SK-N-SH (cell line): ENCODE measurements around the gene CEP131. TPM values are rescaled to one million over a fixed set of nuclear protein-coding genes. Genes with fewer than 3 reads are reported as not detected.

Experiments used
- CTCF ChIA-PET: fragments of 300-600, 350-600 bp; formaldehyde crosslinking; extraction: SDS; loops from one replicate; lab custom pipeline; 2021; lab: Yijun Ruan, JAX
- POLR2A ChIA-PET: fragments of 350-600 bp; sonication (Branson Sonifier 250); formaldehyde crosslinking; extraction: SDS; loops from one replicate; lab custom pipeline; 2020; ENCODE audit warnings: antibody characterized with exemption, inconsistent platforms; lab: Yijun Ruan, JAX
- DNase-seq: peaks from one replicate; pipeline ENCODE4 v3.0.0; 2012
- H2AFZ ChIP-seq: fragments of 200-600 bp; sonication (generic); 2 replicates; pipeline ENCODE4 v1.8.1; 2016; ENCODE audit warnings: antibody characterized with exemption, mild to moderate bottlenecking, low read depth
- H3F3A ChIP-seq: fragments of 200-600 bp; sonication (generic); replicated peaks from 2 replicates; pipeline ENCODE3; 2016; ENCODE audit warnings: antibody characterized with exemption, mild to moderate bottlenecking; ENCODE audit not compliant: insufficient read depth
- H3K27ac ChIP-seq, 2 experiments: fragments of 200-500 bp in 1 of 2; fragments of 200-600 bp in 1 of 2; sonication (Bioruptor generic) in 1 of 2; sonication (generic), shearing (Covaris generic) in 1 of 2; 2 replicates each; pipeline versions ENCODE4 v1.5.1 to v1.6.1; 2014 to 2016; ENCODE audit warnings: low read depth in 2 of 2, inconsistent platforms in 1 of 2, low read length in 1 of 2, mild to moderate bottlenecking in 1 of 2, mixed read lengths in 1 of 2
- H3K27me3 ChIP-seq: fragments of 200-600 bp; sonication (generic), shearing (Covaris generic); 2 replicates; pipeline ENCODE4 v1.6.1; 2016; ENCODE audit warnings: mixed run types; ENCODE audit not compliant: insufficient read depth
- H3K36me3 ChIP-seq, 2 experiments: fragments of 200-500 bp in 1 of 2; fragments of 200-600 bp in 1 of 2; sonication (Bioruptor generic) in 1 of 2; sonication (generic) in 1 of 2; replicated peaks in 1 of 2; 2 replicates each; pipeline versions ENCODE3 to v1.5.1; 2014 to 2016; ENCODE audit warnings: low read length in 1 of 2, mild to moderate bottlenecking in 1 of 2; ENCODE audit not compliant: insufficient read depth in 2 of 2, control insufficient read depth in 1 of 2
- H3K4me1 ChIP-seq, 2 experiments: fragments of 200-500 bp in 1 of 2; fragments of 200-600 bp in 1 of 2; sonication (Bioruptor generic) in 1 of 2; sonication (generic), shearing (Covaris generic) in 1 of 2; 2 replicates each; pipeline versions ENCODE4 v1.5.1 to v1.6.1; 2014 to 2016; ENCODE audit warnings: low read depth in 1 of 2, low read length in 1 of 2, mixed run types in 1 of 2; ENCODE audit not compliant: insufficient read depth in 2 of 2, control insufficient read depth in 1 of 2
- H3K4me2 ChIP-seq: fragments of 200-600 bp; sonication (generic), shearing (Covaris generic); 2 replicates; pipeline ENCODE4 v1.6.1; 2017; ENCODE audit warnings: mixed run types
- H3K4me3 ChIP-seq, 2 experiments: fragments of 200-500 bp in 1 of 2; fragments of 200-600 bp in 1 of 2; sonication (Bioruptor generic) in 1 of 2; sonication (generic), shearing (Covaris generic) in 1 of 2; 2 replicates each; pipeline versions ENCODE4 v1.5.1 to v1.8.1; 2014 to 2016; ENCODE audit warnings: low read depth in 2 of 2, inconsistent platforms in 1 of 2, low read length in 1 of 2, mild to moderate bottlenecking in 1 of 2, mixed read lengths in 1 of 2, moderate library complexity in 1 of 2
- H3K79me2 ChIP-seq: fragments of 200-600 bp; sonication (generic); 2 replicates; pipeline ENCODE4 v1.8.1; 2017; ENCODE audit warnings: mild to moderate bottlenecking; ENCODE audit not compliant: insufficient read depth
- H3K9ac ChIP-seq: fragments of 200-600 bp; sonication (generic); 2 replicates; pipeline ENCODE4 v1.6.1; 2017; ENCODE audit warnings: mixed run types
- H3K9me2 ChIP-seq: fragments of 200-600 bp; sonication (generic); 2 replicates; pipeline ENCODE4 v1.6.1; 2017; ENCODE audit warnings: mixed run types
- H3K9me3 ChIP-seq: fragments of 200-600 bp; sonication (generic); 2 replicates; pipeline ENCODE4 v1.6.1; 2017; ENCODE audit warnings: mixed run types, mild to moderate bottlenecking, moderate library complexity
- H4K20me1 ChIP-seq: fragments of 200-600 bp; sonication (generic); 2 replicates; pipeline ENCODE4 v1.6.1; 2017; ENCODE audit warnings: mild to moderate bottlenecking, mixed run types; ENCODE audit not compliant: insufficient read depth
- CHD2 ChIP-seq: fragments of 150-350 bp; IDR thresholded peaks from 2 replicates; pipeline ENCODE4 v1.6.1; 2018; ENCODE audit warnings: low read length; ENCODE audit not compliant: partially characterized antibody
- EP300 ChIP-seq, 2 experiments: IDR thresholded peaks; 2 replicates each; pipeline versions ENCODE4 v1.4.0 to v1.6.1; 2012; ENCODE audit warnings: borderline replicate concordance in 1 of 2, low read depth in 1 of 2, low read length in 1 of 2
- NRF1 ChIP-seq: IDR thresholded peaks from 2 replicates; pipeline ENCODE4 v1.6.1; 2012; ENCODE audit warnings: low read depth, mild to moderate bottlenecking, low read length
- RCOR1 ChIP-seq: fragments of 150-350 bp; IDR thresholded peaks from 2 replicates; pipeline ENCODE4 v1.6.1; 2017; ENCODE audit warnings: antibody characterized with exemption, low read length
- RXRA ChIP-seq: IDR thresholded peaks from 2 replicates; pipeline ENCODE4 v1.4.0; 2012; ENCODE audit warnings: low read depth, mild to moderate bottlenecking, borderline replicate concordance
- SMC3 ChIP-seq: IDR thresholded peaks from 2 replicates; pipeline ENCODE4 v1.6.1; 2012; ENCODE audit warnings: low read depth, low read length, improper control_type of control experiment
- TEAD4 ChIP-seq: IDR thresholded peaks from 2 replicates; pipeline ENCODE4 v1.4.0; 2012; ENCODE audit warnings: mild to moderate bottlenecking, borderline replicate concordance; ENCODE audit not compliant: insufficient read depth
- WGBS: methylation state at CpG from one replicate; pipeline ENCODE4 v1.1.6; 2017; ENCODE audit warnings: low lambda C conversion rate; 5-methylcytosine and 5-hydroxymethylcytosine counted together
- polyA plus RNA-seq, 3 experiments: library from polyadenylated mRNA; depleted of rRNA; stranded (reverse); fragments of >200 nt; gene quantifications; 2 replicates each; pipeline ENCODE4 v1.2.3, GENCODE V29; 2012
- TF ChIP-seq, protein P1 (sequence below): fragments of 200-600 bp; sonication (generic); IDR thresholded peaks from 2 replicates; pipeline ENCODE4 v1.6.1; 2017; ENCODE audit warnings: antibody characterized with exemption, mild to moderate bottlenecking, moderate library complexity
- TF ChIP-seq, protein P2 (sequence below): IDR thresholded peaks from 2 replicates; pipeline ENCODE4 v1.6.1; 2012; ENCODE audit warnings: mild to moderate bottlenecking, low read depth, low read length, moderate library complexity
- TF ChIP-seq, protein P3 (sequence below): IDR thresholded peaks from 2 replicates; pipeline ENCODE4 v1.4.0; 2012; ENCODE audit warnings: low read depth, borderline replicate concordance
- TF ChIP-seq, protein P4 (sequence below): IDR thresholded peaks from 2 replicates; pipeline ENCODE4 v1.4.0; 2012; ENCODE audit warnings: low read depth, borderline replicate concordance
- TF ChIP-seq, protein P5 (sequence below): fragments of 150-350 bp; IDR thresholded peaks from 2 replicates; pipeline ENCODE4 v1.6.1; 2017; ENCODE audit warnings: antibody characterized with exemption, low read length, low read depth, borderline replicate concordance

Gene CEP131
- polyA plus RNA-seq, 1 of the 3 experiments (the other 2 are of a cell fraction) = 34.8 TPM

DNA sequence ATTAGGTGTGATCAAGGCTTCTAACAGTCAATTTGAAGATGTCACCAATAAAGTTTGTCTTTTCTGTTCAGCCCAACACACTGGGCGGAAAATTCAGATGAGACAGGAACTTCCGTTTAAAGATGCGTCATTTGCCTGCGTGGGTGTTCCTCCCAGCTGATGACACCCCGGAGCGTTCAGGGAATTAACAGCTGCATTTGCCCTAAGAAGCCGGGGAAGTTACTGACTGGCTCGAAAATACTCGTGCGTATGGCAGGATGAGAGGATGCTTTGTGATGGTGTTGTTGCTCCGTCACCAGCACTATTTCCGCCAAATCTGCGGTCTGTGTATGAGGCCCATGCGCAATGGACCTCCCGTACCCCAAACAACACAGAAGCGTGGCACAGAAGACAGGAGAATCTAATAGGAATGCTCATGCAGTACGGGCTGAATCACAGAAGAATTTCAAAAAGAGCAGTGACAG is 69.4 kb downstream of the CEP131 start:
- no peaks in the 10 kb centered on the region; the same call in 1 of the 2 replicates for H3K27me3 ChIP-seq
- H3K9ac ChIP-seq = no peak overlapping the region
- H3K9me2 ChIP-seq = no peaks in the 10 kb centered on the region
- no peaks in the 10 kb centered on the region for H3K79me2 ChIP-seq
- no peaks in the 10 kb centered on the region for H3K4me1 ChIP-seq
- no peaks in the 10 kb centered on the region for H3K9me3 ChIP-seq
- H2AFZ ChIP-seq = no peak overlapping the region
- H3F3A ChIP-seq = no peaks in the 10 kb centered on the region
- CTCF ChIA-PET = interaction anchor here (0.6 to 6.8 kb wide), 5 partner anchors 10 to 131 kb away, joined by 3 to 61 read pairs (median 5); no protein-coding TSS in a partner anchor
- WGBS = 81% methylated on average over 17 of the region's 17 CpGs
- no peak overlapping the region for H3K27ac ChIP-seq
- no peaks in the 10 kb centered on the region for H4K20me1 ChIP-seq
- no peak overlapping the region for H3K4me3 ChIP-seq
- no peak overlapping the region for H3K4me2 ChIP-seq
- POLR2A ChIA-PET = interaction anchor here (0.7 kb wide), 1 partner anchor 77 kb away, joined by 3 read pairs; no protein-coding TSS in a partner anchor
- DNase-seq = peak; percentile 15
- no peaks in the 10 kb centered on the region for H3K36me3 ChIP-seq
- TF ChIP-seq CHD2 = no peak
- TF ChIP-seq SMC3 = no peak
- TF ChIP-seq, protein P1, sequence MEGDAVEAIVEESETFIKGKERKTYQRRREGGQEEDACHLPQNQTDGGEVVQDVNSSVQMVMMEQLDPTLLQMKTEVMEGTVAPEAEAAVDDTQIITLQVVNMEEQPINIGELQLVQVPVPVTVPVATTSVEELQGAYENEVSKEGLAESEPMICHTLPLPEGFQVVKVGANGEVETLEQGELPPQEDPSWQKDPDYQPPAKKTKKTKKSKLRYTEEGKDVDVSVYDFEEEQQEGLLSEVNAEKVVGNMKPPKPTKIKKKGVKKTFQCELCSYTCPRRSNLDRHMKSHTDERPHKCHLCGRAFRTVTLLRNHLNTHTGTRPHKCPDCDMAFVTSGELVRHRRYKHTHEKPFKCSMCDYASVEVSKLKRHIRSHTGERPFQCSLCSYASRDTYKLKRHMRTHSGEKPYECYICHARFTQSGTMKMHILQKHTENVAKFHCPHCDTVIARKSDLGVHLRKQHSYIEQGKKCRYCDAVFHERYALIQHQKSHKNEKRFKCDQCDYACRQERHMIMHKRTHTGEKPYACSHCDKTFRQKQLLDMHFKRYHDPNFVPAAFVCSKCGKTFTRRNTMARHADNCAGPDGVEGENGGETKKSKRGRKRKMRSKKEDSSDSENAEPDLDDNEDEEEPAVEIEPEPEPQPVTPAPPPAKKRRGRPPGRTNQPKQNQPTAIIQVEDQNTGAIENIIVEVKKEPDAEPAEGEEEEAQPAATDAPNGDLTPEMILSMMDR = no peak
- TF ChIP-seq, protein P2, sequence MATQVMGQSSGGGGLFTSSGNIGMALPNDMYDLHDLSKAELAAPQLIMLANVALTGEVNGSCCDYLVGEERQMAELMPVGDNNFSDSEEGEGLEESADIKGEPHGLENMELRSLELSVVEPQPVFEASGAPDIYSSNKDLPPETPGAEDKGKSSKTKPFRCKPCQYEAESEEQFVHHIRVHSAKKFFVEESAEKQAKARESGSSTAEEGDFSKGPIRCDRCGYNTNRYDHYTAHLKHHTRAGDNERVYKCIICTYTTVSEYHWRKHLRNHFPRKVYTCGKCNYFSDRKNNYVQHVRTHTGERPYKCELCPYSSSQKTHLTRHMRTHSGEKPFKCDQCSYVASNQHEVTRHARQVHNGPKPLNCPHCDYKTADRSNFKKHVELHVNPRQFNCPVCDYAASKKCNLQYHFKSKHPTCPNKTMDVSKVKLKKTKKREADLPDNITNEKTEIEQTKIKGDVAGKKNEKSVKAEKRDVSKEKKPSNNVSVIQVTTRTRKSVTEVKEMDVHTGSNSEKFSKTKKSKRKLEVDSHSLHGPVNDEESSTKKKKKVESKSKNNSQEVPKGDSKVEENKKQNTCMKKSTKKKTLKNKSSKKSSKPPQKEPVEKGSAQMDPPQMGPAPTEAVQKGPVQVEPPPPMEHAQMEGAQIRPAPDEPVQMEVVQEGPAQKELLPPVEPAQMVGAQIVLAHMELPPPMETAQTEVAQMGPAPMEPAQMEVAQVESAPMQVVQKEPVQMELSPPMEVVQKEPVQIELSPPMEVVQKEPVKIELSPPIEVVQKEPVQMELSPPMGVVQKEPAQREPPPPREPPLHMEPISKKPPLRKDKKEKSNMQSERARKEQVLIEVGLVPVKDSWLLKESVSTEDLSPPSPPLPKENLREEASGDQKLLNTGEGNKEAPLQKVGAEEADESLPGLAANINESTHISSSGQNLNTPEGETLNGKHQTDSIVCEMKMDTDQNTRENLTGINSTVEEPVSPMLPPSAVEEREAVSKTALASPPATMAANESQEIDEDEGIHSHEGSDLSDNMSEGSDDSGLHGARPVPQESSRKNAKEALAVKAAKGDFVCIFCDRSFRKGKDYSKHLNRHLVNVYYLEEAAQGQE = no peak
- TF ChIP-seq EP300 (IDR thresholded peaks at IDR 0.05; ENCODE audit: borderline replicate concordance in 1 of 2, low read depth in 1 of 2, low read length in 1 of 2) = no peak
- no peak for TF ChIP-seq TEAD4
- no peak for TF ChIP-seq RCOR1
- no peak for TF ChIP-seq NRF1
- TF ChIP-seq, protein P3, sequence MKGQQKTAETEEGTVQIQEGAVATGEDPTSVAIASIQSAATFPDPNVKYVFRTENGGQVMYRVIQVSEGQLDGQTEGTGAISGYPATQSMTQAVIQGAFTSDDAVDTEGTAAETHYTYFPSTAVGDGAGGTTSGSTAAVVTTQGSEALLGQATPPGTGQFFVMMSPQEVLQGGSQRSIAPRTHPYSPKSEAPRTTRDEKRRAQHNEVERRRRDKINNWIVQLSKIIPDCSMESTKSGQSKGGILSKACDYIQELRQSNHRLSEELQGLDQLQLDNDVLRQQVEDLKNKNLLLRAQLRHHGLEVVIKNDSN = no peak
- TF ChIP-seq RXRA = no peak
- TF ChIP-seq, protein P4, sequence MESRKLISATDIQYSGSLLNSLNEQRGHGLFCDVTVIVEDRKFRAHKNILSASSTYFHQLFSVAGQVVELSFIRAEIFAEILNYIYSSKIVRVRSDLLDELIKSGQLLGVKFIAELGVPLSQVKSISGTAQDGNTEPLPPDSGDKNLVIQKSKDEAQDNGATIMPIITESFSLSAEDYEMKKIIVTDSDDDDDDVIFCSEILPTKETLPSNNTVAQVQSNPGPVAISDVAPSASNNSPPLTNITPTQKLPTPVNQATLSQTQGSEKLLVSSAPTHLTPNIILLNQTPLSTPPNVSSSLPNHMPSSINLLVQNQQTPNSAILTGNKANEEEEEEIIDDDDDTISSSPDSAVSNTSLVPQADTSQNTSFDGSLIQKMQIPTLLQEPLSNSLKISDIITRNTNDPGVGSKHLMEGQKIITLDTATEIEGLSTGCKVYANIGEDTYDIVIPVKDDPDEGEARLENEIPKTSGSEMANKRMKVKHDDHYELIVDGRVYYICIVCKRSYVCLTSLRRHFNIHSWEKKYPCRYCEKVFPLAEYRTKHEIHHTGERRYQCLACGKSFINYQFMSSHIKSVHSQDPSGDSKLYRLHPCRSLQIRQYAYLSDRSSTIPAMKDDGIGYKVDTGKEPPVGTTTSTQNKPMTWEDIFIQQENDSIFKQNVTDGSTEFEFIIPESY = no peak
- TF ChIP-seq, protein P5, sequence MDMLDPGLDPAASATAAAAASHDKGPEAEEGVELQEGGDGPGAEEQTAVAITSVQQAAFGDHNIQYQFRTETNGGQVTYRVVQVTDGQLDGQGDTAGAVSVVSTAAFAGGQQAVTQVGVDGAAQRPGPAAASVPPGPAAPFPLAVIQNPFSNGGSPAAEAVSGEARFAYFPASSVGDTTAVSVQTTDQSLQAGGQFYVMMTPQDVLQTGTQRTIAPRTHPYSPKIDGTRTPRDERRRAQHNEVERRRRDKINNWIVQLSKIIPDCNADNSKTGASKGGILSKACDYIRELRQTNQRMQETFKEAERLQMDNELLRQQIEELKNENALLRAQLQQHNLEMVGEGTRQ = no peak
